UCSD-AML1 (cell line): ENCODE measurements around the gene ACACB.

Source experiments
- DNase-seq: peaks from one replicate; lab custom pipeline; 2025; ENCODE audit not compliant: unreplicated experiment; lab: John Stamatoyannopoulos, UW

The ACACB gene

DNA sequence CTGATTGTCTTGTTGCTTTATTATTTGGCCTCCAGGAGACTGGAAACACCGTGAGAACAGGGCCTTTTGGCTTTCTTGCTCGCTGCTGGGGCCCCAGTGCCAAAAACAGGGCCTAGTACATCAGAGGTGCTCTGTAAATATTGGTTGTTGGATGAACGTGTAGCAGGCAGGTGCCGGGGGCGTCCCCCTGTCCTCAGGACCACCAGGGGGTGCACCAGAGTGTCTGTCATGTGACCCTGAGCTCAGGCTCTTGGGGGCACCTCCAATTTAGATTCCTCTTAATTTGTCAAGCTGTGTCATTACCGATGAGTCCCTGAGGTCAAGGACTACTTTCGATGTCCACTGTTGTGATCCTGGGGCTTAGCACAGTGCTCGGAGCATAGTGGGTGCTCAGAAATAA lies 87.1 kb downstream of the ACACB start:
- no peak for DNase-seq

DNA sequence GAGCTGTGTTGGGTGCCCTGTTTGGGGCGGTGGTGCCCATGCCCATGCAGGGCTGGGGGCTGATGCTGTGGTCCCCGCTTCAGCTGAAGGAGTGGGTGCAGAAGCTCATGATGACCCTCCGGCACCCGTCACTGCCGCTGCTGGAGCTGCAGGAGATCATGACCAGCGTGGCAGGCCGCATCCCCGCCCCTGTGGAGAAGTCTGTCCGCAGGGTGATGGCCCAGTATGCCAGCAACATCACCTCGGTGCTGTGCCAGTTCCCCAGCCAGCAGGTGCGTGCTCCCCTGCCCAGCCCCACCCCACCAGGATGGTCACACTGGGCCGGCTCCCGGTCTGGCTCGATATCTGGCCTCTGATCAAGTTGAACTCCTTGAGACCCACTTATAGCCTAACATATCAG lies 92.7 kb downstream of the ACACB start:
- DNase-seq = no peak

DNA sequence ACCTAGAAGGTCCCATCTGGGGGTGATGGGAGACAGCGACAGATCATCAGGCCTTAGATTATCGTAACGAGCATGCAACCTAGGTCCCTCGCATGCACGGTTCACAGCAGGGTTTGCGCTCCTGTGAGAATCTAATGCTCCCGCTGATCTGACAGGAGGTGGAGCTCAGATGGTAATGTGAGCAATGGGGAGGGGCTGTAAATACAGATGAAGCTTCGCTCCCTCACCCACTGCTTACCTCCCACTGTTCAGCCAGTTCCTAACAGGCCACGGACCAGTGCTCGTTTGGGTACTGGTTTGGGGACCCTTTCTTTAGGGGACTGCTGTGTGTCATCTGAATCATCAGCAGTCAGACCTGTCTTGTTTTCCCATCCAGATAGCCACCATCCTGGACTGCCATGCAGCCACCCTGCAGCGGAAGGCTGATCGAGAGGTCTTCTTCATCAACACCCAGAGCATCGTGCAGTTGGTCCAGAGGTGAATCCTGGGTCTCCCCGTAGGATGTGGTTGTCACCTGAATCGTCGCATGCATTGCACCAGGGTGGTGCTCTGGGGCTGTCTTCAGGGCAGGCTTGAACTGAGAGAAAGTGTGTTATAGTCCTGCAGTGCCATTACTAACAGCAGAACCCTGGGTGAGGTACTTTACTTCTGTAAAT lies 96.2 kb downstream of the ACACB start:
- DNase-seq = no peak

DNA sequence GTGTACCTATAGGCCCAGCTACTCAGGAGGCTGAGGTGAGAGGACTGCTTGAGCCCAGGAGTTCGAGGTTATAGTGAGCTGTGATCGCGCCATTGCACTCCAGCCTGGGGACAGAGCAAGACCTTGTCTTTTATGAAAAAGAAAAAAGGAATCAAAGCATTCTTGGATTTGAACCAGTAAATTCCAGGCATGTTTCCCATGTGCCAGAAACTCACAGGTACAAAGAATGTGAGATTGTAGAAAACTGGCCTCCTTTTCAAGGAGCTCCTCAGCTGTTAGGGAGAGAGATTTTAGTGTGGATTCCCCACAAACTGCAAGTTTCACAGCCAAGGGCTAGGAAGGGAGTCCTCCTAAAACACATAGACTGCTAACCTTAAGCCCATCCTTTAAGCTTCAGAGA lies 97.7 kb downstream of the ACACB start:
- no peak for DNase-seq

DNA sequence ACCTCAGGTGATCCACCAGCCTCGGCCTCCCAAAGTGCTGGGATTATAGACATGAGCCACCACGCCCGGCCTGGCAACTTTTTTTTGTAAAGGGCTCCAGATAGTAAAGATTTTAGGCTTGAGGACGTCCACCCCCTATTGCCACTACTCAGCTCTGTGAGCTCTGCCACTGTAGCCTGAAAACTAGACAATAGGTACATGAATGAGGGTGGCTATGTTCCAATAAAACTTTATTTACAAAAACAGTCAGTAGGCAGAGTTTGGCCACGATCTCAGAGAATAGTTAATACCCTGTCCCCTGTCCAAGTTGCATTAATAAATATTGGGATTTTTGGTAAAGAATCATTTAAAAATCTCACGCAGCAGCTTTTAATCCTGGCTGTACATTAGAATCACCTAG lies 102.6 kb downstream of the ACACB start:
- DNase-seq = no peak

DNA sequence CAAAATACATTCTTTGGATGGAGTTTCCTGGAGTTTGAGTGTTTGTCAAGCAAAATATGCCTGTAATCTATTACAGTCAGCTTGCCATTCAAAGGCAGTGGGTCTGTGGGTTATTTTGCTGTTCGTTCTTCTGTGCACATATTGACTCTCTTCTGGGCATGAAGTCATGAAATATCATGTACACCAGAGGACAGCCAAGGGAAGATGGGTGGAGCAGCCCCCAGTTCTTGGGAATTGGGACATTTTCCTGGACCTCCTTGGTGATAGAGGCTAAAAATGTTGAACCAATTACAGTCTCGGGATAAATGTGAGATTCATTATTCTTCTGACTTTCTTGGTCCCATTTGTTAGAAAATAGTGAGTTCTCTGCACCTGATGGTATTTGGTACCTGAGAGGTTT lies 103.6 kb downstream of the ACACB start:
- DNase-seq = no peak

DNA sequence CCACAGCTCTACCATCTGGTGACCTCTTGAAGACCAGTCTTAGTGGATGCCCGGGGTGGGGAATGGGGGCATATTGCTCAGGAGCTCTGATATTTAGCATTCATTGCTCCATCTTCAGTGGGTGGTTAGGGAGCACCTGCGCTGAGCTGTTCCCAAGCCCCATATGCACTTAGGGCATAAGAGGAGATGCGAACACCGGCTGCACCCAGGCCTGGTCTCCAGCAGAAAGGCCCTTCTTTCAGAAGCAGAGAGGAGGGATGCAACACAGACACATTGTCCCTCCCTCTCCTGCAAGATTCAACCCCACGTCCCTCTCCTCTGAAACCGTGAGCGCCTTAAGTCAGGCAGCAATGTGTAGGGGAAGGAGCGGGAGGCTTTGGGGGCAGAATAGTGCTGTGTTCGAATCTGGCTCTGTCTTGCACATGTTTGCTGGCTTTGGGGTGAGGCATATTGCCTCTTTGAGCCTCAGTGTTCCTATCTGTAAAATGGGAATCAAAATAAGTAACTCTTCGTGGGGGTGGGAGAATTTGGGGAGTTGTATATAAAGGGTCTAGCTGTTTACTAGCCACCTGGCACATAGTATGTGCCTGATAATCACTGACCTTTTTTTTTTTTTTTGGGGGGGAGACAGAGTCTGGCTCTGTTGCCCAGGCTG lies 105.0 kb downstream of the ACACB start:
- no peak for DNase-seq

DNA sequence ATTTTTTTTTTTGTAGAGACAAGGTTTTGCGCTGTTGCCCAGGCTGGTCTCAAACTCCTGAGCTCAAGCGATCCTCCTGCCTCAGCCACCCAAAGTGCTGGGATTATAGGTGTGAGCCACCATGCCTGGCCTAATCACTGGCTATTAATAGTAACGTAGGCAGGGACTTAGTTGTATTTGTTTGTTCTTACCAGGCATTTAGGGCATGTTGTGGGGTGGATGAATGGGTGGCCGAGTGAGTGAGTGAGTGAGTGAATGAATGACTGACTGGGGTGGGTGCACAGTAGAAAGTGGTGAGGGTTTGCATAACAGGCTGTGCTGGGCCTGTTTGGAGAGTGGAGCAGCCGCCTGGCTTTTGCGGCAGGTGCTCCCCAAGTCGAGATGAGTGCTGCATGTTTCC lies 105.7 kb downstream of the ACACB start:
- DNase-seq = no peak

DNA sequence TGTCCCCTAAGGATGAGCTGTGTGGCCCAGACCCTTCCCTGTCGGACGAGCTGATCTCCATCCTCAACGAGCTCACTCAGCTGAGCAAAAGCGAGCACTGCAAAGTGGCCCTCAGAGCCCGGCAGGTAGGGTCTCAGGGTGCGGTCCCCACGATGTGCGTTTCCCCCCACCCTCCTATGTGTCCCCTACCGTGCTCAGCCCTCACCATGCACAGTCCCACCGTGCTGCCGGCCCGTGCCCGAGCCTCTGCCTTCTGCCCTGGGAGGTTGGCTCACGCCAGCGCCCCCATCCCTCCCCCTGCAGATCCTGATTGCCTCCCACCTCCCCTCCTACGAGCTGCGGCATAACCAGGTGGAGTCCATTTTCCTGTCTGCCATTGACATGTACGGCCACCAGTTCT lies 106.1 kb downstream of the ACACB start:
- no peak for DNase-seq

DNA sequence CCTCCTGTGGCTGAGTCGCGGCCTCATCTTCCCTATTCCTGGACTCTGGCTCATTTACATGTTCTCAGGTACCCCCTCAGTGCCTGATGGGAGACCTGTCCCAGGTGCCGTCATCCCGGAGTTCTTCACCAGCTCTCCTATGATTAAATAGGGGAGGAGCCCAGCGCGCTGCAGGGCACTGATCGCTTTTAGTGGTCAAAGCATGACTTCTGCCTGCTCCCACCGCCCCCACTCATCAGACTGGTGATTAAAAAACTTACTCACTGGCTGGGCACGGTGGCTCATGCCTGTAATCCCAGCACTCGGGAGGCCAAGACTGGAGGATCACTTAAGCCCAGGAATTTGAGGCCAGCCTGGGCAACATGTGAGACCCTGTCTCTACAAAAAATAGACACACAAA lies 106.8 kb downstream of the ACACB start:
- no peak for DNase-seq

DNA sequence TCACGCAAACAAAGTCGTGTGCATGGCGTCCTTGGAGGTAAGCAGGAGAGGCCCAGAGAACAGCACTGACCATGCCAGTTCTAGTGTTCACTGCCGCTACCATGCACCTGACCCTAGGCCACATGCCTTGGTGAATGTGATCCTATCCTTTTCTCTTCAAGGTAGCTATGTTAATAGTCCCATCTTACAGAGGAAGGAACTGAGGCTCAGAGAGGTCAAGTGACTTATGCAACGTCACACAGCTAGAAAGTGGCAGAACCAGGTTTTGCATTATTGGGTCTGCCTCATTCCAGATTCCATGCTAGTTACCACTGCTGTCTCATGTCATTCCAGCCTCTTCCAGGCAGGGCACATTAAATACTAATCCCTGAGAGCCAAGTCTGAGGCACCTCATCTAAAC lies 107.5 kb downstream of the ACACB start:
- DNase-seq = no peak

DNA sequence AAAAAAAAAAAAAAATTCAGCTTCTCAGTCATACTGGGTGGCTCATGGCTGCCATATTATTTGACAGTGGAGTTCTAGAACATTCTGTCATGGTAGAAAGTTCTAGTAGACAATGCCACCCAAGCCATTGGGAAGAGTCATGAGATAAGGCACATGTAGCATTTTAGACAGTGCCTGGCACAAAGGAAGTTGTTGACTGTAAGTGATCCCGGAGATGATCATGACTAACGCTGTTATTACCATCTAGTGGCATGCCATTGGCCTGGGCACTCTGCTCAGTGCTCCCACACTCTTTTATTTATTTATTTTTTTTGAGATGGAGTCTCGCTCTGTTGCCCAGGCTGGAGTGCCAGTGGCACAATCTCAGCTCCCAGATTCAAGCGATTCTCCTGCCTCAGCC lies 112.3 kb downstream of the ACACB start:
- no peak for DNase-seq

DNA sequence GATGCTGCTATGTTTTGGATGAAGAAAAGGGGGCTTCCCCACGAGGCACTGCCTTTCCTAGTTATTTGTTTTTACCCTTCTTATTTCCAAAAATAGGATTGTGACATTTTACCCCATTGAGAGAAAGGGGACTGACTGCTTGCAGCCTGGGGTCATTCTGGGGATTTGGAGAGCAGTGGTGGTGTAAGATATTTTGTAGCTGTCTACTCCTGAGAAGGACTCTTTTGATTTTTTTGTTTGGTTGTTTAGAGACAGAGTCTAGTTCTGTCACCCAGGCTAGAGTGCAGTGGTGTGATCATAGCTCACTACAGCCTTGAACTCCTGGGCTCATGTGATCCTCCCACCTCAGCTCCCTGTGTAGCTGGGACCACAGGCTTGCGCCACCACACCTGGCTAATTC lies 113.8 kb downstream of the ACACB start:
- DNase-seq = no peak

DNA sequence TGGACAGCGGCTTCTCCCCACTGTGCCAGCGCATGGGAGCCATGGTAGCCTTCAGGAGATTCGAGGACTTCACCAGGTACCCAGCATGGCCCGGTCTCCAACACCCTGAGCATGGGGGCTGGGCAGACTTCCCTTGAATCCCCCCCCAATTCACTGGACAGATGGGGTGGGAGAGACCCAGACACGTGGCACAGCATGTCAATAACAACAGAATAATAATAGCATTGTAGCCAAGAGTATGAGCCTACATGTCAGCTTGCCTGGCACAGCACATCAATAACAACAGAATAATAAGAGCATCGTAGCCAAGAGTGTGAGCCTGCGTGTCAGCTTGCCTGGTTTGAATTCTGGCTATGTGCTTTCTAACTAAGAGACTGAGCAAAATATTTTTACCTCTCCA lies 116.3 kb downstream of the ACACB start:
- no peak for DNase-seq

DNA sequence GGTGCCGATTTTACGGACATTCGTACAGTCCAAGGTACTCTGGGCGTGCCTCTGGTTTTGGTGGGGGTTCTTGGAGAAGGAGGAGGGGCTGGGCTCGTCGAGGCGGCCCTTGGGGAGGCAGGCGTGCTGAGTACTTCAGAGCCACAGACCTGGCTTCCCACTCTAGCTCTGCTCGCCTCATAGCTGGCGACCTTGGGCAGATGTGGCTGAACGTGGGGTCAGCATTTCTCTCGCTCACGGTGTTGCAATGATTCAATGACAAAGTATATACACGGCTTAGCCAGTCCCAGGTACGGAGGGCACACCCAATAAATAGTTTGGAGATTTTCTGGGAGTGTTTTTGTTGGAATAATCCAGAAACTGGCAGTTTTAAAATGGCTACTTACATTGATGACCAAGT lies 117.6 kb downstream of the ACACB start:
- DNase-seq = no peak

DNA sequence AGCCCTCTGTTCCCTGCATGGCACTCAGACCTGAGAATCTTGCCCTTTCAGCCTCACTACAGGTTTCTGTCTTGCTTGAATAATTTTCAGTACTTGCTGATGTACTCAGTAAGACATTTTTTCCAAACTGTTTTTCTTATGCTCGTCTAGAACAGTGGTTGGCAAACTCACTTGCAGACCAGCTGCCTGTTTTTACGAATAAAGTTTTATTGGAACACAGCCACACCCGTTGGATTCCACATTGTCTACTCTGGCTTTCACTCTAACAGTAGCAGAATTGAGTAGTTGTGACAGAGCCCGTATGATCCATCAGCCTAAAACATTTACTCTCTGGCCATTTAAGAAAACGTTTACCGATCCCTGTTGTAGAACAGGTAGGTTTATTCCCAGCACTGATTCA lies 119.9 kb downstream of the ACACB start:
- no peak for DNase-seq

DNA sequence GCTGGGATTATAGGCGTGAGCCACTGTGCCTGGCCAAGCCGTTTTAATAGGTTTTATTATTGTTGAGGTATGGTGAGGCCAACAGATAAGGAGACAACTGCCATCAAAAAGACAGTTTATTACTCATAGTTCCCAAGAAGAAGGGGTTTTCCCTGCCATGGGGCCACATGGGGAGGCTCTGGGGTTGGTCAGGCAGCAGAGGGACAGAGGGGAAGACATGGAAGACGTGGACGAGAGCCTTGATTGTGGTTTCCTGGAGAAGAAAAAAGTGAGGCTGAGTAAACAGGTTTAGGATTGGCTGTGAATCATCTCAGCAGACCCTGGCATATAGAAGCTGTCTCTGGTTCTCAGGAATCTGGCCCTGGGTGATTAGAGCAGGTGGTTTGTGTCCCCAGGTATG lies 122.8 kb downstream of the ACACB start:
- DNase-seq = no peak

DNA sequence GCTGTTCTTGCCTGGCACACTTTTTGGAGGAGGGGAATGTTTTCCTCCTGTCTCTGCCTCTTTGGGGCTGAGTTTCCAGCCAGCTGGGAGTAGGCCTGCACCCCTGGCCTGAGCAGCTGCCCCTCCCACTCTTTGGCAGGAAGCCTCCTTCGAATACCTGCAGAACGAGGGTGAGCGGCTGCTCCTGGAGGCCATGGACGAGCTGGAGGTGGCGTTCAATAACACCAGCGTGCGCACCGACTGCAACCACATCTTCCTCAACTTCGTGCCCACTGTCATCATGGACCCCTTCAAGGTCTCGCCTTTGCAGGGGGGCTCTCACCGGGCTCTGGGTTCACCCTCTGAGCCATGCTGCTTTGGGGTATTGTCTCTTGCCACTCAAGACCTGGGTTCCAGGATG lies 123.3 kb downstream of the ACACB start:
- no peak for DNase-seq

DNA sequence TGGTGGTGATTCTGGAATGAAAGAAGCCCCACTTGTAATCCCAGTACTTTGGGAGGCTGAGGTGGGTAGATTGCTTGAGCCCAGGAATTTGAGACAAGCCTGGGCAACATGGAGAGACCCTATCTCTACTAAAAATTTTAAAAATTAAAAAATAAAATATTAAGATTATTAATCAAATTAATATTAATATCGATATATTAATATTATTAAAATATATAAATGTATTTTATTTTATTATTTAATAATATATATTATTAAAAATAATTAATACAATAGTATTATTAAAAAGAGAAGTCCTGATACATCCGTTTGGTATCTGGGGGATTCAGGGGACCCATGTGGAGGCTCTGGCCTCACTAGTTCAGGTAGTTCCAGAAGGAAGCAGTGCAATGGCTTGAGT lies 124.0 kb downstream of the ACACB start:
- no peak for DNase-seq

DNA sequence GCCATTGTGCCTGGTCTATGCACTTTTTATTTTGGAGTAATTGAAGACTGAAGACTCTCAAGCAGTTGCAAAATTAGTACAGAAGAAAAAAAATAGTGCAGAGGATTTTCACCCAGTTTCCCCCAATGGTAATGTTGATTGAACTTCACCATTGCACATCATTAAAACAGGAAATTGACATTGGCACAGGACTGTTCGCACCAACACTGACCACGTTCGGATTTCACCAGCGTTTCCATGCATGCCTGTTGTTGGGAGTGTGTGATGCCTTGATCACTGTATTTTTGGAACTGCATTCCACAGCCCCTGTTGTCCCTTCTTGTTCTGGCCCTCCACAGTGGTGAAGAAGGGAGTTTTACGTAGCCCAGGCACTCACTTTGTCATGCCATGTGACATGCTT lies 125.5 kb downstream of the ACACB start:
- no peak for DNase-seq

DNA sequence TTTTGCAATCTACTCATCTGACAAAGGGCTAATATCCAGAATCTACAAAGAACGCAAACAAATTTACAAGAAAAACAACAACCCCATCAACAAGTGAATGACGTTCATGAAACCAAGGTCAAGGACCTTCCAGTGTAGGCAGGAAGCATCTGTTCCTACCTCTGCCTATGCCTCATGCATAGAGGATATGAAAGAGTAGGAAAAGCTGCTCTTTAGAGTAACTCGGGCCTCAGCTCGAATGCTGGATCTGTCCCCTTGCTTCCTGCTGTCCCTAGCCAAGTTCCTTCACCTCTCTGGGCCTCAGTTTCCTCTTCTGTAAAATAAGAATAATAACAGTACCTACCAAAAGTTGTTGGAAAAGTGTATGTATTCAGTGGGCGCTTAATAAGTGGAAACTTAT lies 127.7 kb downstream of the ACACB start:
- DNase-seq = no peak

DNA sequence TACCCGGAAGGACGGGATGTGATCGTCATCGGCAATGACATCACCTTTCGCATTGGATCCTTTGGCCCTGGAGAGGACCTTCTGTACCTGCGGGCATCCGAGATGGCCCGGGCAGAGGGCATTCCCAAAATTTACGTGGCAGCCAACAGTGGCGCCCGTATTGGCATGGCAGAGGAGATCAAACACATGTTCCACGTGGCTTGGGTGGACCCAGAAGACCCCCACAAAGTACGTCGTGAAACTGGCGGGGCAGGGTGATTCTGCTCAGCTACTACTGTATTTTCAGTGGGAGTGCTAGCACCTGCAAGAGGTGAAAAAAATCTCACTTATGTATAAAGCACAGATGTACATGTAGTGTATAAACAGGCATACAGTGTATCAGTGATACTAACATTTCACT lies 129.8 kb downstream of the ACACB start:
- DNase-seq = no peak
